AG20443 (cell line): Measurements from ENCODE around the gene TMEM234.
"Not testable (repeated sequence)": the region's sequence is repeated elsewhere in the genome, so short reads cannot be mapped to it uniquely, and the experiment has no call there.

ENCODE experiments used
- DNase-seq: peaks from one replicate; pipeline ENCODE4 v3.0.0; 2012; ENCODE audit warnings: low spot score, mixed read lengths

Gene TMEM234

DNA sequence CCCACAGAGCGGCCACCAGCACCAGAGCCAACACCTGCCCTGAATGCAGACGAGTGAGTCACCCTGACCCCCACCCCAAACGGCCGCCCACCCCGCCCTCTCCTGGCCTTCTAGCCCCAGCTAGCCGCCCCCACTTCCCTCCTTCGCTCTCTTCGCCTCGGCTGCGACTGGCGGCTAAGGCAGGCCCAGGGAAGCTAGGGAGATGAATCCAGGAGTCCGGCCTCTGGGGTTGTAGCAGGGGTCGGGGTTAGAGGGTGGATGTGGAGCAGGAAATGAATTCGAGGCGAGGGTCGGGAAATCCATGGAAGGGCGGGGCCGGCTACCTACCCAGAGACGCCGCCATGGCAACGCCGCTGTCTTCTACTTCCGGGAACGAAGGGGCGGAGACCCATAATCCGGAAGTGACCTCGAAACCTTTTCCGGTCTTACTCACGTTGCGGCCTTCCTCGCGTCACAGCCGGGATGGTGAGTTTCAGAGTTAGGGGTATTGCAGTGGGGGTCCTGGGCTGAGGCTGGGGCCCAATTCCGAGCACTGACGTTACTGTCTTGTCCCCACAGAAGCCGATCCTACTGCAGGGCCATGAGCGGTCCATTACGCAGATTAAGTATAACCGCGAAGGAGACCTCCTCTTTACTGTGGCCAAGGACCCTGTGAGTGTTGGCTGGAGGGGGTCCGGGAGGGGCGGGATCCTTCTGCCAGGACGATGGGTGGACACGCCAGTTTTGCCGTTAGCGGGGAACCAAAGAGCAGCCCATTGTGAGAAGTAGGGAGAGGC lies at the start of gene TMEM234, which contains the start of gene EIF3I:
TMEM234 (minus strand) TSS at position 374 of the 776 bp plus-strand sequence; CDS start at position 343, 31 bp downstream.
EIF3I (plus strand) TSS at position 428 of the 776 bp plus-strand sequence; CDS start at position 463, 35 bp downstream.
- peak; percentile 95 for DNase-seq

DNA sequence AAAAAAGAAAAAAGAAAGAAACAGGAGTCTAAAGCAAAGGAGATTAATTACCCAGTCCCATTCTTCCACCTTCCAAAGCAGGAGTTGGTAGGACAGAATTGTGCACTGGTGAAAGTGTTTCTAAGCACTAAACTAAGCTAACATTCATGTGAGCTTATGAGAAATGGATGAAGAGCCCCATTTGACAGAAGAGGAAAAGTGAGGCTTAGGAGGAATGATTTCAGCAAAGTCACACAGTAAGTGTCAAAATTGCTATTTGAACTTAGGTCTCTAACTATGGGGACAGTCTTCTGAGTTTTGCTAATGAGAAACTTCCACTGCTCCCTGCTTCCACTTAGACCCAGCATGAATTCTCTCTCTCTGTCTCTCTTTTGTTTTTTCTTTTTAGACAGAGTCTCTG lies 47.6 kb upstream of the TMEM234 start:
- DNase-seq = no peak

- no peak for DNase-seq
Measured at GRCh38 chr1:32266921-32267591, 44.9 kb upstream of the TMEM234 start.

- no peak for DNase-seq
Measured at GRCh38 chr1:32265846-32266245, 43.7 kb upstream of the TMEM234 start.

- no peak for DNase-seq
Measured at GRCh38 chr1:32263744-32264143, 41.6 kb upstream of the TMEM234 start.

DNA sequence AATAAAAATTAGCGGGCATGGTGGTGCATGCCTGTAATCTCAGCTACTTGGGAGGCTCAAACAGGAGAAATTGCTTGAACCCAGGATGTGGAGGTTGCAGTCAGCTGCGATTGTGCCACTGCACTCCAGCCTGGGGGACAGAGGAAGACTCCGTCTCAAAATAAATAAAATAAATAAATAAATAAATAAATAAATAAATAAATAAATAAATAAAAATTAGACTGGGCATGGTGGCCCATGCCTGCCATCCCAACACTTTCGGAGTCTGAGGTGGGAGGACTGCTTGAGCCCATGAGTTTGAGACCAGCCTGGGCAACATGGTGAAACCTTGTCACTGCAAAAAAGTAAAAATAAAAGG lies 41.1 kb upstream of the TMEM234 start:
- not testable (repeated sequence) for DNase-seq

GRCh38 chr1:32257227-32257508 lies 35.0 kb upstream of the TMEM234 start:
- no peak for DNase-seq

DNA sequence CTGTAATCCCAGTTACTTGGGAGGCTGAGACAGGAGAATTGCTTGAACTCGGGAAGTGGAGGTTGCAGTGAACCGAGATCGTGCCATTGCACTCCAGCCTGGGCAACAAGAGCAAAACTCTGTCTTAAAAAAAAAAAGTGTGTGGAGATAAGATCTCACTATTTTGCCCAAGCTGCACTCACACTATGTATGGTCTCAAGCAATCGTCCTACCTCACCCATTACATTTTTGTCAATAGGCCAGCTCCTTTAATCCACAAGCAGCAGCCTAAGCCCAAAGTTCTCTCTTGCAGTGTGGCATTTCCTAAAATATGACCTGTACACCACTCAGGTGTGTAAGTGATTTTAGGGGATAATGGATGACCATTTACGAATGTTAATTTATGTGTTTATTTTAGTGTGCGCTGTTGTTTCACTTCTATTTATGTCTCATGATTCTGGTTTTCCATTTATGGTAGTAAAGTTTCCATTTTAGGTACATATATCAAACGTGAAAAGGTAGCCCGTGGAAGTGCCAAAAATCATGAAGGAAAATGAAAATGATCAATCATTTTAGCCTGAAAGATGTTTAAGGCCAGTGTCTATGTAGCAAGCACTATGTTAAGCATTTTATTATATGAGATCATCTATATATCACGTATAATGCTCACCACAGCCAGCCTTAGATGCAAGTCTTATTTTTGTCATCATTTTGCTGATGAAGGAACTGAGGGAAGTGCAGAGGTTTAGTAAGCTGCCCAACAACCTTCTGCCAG lies 34.5 kb upstream of the TMEM234 start:
- no peak for DNase-seq

DNA sequence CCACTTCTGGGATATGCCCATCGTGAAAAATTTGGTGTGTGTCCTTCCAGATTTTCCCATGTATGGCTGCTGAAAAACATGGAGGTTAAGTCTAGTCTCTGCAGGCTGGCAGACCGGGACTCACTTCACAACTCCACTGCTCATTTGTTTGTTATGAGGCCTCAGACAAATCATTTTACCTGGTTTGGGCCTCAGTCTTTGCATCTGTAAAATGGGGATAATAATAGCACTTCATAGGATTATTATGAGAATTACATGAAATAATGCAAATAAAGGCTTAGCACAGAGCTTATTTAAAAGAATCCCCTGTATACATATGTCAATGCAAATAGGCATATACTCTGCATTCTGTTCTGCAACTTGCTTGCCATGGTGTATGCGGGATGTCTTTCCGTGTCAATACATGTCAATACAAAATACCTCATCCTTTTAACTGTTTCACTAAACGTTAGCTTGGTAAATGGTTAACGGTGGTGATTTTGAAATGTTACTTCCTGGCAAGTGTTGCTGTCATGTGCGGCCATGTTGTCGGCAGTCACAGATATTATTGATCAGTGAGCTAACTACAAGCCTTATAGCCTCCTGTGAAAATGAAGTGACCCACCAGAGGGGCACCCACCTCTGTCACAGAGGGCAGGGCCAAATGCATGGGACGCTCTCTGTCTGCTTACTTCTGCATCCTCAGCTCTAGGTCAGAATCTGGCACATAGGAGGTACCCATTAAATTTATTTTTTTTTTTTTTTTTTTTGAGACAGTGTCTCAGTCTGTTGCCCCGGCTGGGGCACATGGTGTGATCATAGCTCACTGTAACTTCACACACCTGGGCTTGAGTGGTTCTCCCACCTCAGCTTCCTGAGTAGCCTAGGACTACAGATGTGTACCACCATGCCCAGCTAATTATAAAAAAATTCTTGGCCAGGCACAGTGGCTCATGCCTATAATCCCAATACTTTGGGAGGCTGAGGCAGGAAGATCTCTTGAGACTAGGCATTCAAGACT lies 33.2 kb upstream of the TMEM234 start:
- DNase-seq = no peak

- no peak for DNase-seq
Measured at GRCh38 chr1:32250893-32251716, 29.0 kb upstream of the TMEM234 start, which contains the start of gene LCK. Gene LCK (plus strand): TSS chr1:32251265. CDS start chr1:32274330, 23,065 bp downstream.

DNA sequence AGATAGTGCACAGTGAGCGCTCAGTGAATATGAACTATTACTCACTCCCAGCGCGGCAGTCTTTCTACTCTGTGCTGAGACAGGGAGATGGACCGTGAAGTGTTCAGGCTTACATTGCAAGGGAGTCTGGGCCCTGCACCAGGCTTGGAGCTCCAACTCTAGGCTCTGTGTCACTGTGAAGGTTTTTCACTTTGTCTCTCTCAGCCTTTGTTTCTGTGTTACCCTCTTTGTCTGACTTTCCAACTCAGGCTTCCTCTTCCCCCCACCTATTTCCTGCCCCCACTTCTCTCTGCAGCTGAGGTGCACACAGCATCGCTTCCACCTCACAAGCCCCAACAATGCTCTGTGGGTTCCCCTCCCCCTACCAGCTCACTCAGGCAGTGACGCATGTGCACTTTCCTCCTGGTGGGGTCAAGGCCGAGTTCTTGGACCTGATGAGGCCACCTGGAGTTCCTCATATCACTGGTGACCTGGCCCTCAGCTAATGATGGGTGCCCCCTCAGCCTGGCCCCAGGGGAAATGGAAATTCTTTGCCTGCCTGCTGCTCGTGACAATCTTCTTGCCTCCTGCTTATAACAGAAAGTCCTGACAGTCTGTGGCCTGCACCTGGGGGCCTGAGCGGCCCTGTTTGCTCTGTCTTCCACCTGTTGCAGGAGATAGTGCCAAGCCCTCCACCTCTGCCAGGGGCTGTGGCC lies 27.8 kb upstream of the TMEM234 start:
- no peak for DNase-seq

DNA sequence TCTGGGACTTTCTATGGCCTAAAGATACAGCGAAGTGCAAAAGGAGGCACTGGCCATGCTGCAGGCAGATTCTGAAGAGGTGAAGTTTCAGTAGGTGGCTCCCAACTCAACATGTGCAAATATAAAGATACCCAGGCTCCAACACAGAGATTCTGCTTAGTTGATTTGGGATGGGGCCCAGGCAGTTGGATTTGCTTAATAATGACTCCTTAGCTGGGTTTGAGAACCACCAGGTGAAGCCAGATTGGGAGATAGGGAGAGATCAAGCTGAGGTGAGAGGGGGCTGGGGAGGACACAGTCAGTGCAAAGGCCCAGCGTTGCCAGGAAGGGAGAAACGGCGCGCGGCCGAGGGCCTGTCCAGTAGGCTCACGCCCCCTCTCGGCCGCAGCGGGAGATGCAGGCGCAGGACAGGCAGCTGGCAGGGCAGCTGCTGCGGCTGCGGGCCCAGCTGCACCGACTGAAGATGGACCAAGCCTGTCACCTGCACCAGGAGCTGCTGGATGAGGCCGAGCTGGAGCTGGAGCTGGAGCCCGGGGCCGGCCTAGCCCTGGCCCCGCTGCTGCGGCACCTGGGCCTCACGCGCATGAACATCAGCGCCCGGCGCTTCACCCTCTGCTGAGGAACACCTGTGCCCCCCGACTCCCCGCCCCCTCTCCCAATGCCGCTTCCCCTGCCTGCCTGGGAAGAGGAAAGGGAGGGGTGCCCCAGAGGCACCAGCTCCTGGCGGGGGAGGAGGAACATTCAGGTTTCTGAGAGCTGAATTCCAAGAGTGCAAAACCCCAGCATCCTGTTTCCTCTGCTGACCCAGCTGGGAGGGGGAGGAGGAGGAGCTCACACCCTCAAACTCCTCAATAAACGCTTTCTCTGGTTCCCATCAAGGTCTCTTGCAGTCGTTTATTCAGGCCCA lies 26.1 kb upstream of the TMEM234 start:
- DNase-seq = peak; percentile 90

DNA sequence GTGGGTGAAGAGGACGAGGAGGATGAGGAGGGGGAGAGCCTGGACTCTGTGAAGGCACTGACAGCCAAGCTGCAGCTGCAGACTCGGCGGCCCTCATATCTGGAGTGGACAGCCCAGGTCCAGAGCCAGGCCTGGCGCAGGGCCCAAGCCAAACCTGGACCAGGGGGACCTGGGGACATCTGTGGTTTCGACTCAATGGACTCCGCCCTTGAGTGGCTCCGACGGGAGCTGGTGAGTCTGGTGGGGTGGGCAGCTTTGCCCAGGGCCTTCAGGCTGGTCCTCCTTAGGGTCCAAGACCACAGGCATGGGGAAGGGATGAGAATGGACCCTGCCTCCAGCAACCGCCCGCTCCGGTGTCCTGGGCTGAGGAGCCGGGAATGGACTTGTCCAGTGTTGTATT lies 25.3 kb upstream of the TMEM234 start:
- peak; percentile 10 for DNase-seq

GRCh38 chr1:32246888-32247273 lies 24.7 kb upstream of the TMEM234 start, which contains the start of gene FAM167B:
Gene FAM167B (plus strand): TSS chr1:32247222. CDS start chr1:32247422, 200 bp downstream.
- DNase-seq = peak; percentile 91

- DNase-seq = no peak
Measured at GRCh38 chr1:32242341-32242851, 20.2 kb upstream of the TMEM234 start.

DNA sequence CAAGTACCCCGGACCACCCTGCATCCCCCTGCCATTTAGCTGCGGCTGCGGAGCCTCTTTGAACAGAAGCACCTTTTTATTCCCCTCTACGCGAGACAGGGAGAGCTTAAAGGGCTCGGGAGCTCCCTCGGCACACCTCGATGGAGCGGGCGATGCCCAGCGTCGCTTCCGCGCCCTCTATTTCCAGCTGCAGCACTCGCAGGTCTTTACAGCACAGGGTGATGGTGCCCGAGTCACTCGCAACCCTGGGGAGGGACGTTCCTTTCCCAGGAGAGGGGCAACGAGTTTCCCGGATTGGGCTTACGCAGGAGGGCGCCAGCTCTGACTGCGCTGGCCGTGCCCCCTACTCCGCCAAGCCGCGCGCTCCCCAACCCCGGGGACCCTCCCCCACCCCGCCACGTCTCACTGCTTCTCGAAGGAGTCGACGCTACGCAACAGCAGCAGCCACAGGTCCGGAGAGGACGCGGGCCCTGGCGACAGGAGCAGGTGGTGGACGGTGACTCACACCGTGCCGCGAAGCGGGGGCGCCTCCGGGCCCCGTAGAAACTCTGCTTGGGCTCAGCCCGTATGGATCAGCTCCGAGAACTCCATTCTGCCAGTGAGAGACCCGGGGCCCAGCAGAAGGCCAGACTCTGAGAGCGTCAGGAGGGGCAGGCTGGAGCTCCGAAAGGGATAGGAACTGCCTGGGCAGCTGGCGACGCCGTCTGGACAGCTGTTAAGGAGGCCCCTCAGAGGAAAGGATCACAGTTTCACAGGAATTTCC lies 19.0 kb upstream of the TMEM234 start:
- DNase-seq = peak; percentile 67

GRCh38 chr1:32240140-32240951 lies 18.2 kb upstream of the TMEM234 start:
- DNase-seq = peak; percentile 66
